Stimulated activated CD4-positive, alpha-beta T cell treated with anti-CD3 and anti-CD28 coated beads, TNF-alpha, amount 100 ng/mL, for 24 hours (primary cell): Measurements from ENCODE around the gene FOCAD.

Experiments
- DNase-seq, 3 experiments: peaks; one replicate each; pipeline ENCODE4 v3.0.0-alpha.2; 2020; ENCODE audit warnings: low read depth in 3 of 3

The FOCAD gene

DNA sequence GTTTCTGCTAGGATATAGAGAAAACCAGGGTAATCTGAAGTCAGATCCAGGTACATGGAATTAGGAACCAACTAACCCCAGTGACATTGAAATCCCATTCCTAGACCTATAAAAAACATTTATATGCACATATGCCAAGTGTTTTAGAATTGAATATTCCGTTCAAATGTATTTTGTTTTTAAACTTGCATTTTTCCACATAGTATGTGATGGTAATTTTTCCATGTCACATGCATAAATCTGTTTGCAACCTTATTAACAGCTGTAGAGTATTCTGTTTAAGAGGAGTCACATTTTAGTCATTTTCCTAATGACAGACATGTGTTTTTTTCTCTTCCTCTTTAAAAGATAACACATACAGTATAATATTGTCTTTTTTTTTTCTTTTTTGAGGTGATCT, 50.2 kb downstream of the FOCAD start:
- no peak for DNase-seq

DNA sequence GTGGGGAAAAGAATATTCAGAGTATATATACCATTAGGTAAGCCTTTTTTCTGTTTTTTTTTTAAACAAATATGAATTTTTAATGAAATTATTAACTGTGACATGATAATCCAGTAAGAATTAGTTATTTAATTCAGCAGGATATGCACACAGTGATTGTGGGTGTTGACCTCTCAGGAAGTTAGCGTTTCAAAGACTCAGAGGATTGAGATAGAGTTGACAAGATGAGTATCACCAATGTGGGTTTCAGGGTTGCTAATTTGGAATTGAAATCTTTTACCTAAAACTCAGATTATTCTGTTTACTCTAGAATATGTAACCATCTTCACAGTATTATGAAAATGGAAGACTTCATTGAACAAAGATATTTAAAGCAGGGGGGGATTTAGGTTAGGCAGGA, 56.2 kb downstream of the FOCAD start:
- DNase-seq, result no peak

DNA sequence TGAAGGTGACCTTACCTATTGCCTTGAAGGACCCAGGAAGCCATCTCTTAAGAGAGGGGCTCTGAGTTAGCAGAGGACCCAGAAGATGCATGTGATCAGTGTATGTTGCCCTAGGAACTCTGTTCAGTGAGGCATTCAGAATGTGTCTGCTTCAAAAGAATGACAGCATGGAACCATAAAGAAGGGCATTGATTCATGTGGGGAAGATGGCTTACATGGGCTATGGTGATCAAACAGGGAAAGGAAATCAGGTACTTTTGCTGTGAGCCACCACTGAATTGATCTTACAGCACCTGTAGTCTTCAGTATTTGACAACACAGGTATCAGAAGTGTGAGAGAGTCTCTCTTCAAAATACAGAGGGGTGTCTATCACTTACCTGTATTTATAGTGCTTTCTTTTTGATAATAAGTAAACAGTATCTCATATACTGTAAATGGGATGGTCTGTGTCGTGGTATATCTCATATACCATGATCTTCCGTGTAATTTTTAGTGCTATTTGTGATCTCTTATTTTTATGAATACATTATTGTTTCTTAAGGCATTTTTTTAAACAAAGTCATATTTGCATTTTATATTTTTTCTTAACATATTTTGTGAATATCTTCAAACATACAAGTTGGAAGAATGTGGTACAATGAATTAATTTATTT, 57.0 kb downstream of the FOCAD start:
- no peak for DNase-seq

- DNase-seq, result no peak
Observed at GRCh38 chr9:20742833-20743232, 58.8 kb downstream of the FOCAD start.

DNA sequence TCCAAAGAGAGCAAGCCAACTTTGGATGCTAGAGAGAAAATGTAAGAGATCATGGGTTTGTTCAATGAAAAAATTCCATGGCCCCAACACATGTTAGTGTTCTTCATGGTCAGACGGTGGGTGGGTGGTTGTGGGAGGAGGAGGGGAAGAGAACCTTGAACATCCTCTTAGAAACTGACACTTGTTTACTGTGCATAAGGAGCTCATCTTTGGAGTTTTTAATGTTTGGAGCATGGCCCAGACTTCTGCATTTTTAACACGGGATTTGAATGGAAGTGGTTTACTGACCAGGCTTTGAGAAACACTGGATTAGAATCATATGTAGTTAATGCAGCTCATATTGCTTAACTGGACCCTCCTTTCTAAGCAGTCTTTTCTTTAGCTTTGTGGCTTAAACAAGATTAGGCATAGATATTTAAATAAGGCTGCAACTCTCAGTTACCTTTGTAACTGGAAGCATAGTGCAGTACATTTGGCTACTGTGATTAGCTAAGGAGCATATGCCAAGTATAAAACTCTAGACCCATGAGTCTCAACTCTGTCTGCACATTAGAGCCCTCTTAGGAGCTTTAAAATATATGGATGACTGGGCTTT, 60.1 kb downstream of the FOCAD start:
- no peak for DNase-seq

DNA sequence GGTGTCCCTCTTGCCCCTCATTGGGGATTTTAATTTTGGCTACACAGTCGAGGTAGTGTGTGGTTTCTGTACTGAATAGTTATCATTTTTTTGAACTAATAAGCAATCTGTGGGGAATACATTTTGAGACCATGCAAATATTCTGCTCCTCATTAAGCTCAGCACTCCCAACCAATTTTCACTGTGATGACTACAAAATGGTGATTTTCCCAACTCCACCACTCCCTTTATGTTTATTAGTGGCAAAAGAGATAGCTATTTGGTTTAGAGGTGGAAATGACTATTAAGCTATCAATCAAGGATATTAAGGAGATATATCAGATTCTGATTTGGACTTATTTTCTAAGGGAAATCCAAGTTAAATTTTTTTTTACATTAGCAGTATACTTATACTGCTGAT, 62.9 kb downstream of the FOCAD start:
- DNase-seq, result no peak

DNA sequence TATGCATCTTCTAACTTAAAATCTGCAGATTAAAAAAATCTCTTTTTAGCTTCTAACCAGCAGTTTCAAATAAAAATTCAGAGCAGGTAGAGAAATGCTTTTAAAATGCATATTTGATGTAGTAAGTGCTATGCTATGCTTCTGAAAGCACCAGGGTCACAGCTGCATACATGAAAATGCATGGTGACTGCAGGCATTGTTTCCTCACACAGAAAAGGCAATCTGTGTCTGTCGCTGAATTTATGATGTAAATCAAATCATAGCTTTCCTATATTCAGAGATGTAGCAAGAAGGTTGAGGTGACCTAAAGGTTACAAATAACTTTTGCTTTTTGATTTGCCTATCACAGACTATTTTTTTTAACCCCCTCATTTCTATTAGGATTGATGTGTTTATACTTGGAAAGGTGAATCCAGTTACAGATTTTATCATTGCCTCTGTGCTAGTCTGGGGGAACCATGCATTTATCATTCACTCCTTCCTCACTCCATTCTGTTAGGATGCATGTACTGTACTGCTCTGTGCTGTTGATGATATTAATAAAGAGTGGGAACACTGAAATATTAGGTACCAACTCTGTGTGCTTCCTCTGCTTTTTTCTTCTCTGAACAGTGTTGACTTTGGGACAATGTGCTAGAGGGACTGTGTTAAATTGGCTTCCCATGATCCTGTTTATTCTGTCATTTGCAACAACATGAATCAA, 65.6 kb downstream of the FOCAD start:
- DNase-seq, result no peak

DNA sequence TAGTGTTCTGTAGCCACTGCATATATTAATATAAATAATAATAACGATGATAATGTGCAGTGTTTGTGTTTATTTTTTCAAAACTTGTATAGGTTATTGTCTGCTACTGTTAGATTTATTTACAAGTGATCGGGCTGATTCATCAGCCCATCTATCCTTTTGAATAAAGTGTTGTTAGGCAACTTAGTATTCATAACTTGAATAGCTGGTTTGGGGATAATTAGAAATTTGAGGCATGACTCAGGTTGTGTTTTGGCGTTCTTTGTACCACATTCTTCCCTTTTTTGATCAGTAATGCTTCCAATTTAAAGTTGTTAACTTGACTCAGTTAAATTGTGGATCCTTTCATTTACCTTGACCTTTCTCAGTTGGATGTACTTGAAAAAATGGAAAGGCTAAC, 69.7 kb downstream of the FOCAD start:
- DNase-seq, result no peak

- no peak for DNase-seq
Observed at GRCh38 chr9:20754556-20754955, 70.5 kb downstream of the FOCAD start.

DNA sequence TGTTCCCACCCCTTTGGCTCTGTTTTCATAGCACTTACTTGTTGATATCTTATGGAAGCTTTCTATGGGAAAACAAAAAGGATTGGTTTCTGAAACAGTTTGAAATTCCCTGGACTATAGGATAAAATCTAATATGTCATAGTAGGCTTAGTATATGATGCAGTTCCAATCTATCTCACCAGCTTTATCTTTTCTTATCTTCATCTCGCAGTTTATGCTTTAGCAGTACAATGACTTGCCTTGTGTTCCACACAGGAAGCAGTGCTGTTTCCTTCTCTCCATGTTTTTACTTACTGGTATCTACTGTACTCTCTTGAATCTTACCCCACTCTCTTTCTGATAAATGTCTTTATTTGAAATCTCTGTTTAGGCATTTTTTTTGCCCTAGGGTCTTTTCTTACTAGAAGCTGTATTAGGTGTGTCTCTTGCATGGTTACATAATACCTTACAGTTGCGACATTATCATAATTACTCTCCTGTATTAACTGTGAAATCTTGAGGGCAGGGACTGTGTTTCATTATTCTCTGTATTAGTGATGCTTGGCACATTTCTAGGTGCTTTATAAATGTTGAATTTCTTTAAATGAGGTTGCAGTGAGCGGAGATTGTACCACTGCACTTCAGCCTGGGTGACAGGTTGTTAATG, 76.3 kb downstream of the FOCAD start:
- DNase-seq, result no peak

DNA sequence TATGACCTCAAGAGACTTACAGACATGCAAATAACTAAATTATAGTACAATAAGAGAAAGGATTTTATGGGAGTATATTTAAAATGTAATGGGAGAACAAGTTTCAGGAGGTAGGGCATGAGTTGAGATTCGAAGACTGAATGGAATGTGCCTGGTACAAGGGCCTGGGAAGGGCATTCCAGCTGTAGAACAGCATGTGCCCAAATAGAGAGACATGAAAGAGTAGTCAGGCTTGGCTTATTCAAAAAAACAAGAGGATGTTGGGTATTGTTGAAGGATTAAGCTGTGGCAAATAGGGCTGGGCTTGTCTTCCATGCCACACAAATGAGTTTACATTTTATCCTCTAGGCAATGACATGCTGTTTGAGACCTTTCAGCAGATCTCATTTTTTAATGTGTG, 86.9 kb downstream of the FOCAD start:
- no peak for DNase-seq

DNA sequence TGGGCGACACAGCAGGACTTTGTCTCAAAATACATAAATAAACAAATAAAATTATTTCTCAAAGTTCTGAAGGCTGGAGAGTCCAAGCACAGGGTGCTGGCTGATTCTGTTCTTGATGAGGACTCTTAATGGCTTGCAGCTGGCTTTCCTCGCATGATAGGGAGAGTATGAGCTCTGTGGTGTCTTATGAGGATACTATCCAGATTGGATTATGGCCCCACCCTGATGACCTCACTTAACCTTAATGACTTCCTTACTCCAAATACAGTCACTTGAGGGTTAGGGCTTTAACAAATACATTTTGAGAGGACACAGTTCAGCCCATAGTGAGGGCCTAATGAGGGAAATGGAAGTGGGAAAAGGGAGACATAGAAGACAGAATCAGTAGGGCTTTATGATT, 87.7 kb downstream of the FOCAD start:
- DNase-seq, result no peak

GRCh38 chr9:20775683-20776082, 91.6 kb downstream of the FOCAD start:
- DNase-seq, result no peak

- no peak for DNase-seq
Observed at GRCh38 chr9:20781092-20781491, 97.0 kb downstream of the FOCAD start.

GRCh38 chr9:20782289-20782688, 98.2 kb downstream of the FOCAD start:
- DNase-seq, result no peak

DNA sequence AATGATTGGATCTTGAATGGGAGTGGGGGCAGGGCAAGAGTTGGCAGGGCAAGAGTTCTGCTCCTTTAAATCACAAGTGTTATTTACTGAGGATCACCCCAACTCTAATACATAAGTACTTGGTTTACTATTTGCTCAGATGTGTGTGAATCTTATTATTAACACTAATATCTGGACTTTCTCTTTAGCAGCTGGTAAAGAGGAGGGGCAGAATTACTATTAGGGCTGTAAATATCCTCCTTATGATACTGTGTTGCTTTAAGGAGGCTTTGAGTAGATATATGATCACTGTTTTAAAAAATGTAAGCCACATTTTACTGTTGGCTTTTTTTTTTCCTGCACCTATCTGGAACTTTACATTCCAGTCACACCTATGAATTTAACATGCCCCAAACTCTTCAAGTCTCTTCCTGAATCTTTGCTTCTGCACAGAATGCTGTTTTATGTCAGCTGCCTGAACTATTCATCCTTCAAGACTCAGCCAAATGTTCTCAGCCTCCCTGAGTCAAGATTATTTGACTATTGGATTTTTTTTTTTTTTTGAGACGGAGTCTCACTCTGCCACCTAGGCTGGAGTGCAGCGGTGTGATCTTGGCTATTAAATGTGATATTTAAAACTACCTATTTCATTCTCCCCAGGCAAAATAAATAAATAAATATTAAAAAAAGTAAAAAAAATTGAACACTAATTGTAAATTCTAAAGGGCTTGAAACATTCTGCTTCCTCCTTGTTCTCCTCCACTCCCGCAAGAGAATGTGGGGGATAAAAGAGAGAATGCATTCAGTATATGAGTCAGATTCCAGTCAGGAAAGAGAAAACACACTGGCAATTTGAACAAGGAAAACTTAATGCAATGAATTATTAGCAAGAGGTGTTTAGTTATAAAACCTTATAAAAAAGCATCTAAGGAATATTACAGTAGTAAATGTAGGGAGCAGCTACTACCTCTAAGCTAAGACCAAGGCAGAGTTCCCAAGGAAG, 99.3 kb downstream of the FOCAD start:
- DNase-seq, result no peak

GRCh38 chr9:20784196-20784595, 100.1 kb downstream of the FOCAD start:
- no peak for DNase-seq

DNA sequence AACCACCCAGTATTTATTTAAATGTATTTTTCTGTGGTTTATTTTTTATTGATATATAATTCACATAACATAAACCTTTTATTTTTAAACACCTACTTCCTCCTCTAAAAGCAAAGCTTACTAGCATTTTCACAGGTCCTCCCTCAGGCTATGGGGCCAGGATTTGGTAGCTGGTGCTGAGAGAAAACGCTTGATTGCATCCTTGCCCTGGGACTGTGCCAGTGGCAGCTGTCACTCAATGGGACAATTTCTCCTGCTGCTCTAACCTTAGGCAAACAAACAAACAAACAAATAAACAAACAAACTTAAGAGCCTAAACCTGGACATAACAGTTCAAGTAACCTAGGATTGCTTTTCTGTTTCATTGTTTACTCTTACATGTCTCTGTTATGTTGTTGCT, 102.7 kb downstream of the FOCAD start:
- DNase-seq, result no peak

DNA sequence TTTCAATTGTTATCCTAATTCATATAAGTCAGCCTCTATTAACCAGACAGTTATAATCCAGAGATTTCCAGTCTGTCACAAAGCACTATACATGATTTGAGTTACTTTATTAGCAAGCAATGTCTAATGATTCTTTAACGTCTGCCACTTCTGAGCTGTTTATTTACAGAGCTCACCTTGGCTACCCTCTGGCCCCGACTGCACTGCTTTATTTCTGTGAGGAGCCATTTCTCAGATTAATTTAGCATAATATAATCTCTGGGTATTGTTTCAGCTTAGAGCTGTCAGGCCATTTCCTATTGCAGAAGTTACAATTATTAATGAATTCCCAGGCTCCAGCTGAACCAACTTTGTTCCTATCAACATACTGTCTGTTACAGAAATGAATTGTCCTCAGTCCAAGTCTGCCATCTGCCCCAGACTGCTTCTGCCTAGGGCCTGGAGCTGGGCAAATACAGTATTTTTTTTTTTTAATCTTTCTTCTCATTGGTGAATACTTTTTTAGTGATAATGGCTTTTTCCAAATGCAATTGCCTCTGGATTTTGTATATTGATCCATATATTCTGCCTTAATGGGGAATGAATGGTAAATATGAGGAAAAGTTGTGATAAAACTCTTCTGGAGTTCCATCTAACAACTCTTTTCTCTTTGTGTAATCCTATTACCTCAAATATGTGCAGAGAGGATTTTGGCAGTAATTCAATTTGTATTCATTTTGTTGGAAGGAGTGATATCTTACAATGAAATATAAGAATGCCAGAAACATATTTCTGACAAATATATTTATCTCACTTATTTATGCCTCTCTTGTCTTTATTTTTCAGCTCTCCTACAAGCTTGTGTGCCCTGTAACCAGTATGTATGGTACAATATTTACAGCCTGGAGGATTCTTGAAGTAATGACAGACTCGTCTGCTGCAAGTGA, 104.7 kb downstream of the FOCAD start:
- DNase-seq, result no peak

- DNase-seq, result no peak
Observed at GRCh38 chr9:20790721-20791120, 106.7 kb downstream of the FOCAD start.

DNA sequence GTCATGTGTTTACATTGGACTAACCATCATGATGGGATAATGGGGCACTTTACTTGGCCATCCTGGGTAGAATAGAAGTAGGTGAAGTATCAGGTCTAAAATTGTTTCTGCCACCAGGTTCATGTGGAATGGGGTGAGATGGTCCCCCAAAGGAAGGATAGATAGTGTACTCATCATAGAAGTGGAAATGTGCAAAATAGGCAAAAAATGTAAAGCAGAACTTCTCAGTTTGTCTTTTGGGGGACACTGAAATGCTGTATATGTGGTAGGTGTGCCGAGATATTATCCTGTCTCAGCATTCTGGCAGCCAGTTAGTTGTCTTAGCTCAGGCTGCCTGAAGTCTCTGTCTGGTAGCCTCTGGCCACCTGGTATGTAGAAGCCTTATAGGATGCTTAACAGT, 107.6 kb downstream of the FOCAD start:
- DNase-seq, result no peak
